DMS153 treated with DMSO at 0.1 percent for 48 hours (cell line): ENCODE data around the gene SLC27A1.
A peak's percentile ranks its signal among the peaks of the same experiment; 100 is the strongest.
"Not testable (repeated sequence)": the region's sequence is repeated elsewhere in the genome, so short reads cannot be mapped to it uniquely, and the experiment has no call there.

Experiments
- DNase-seq: peaks from one replicate; lab custom pipeline; 2025; ENCODE audit not compliant: unreplicated experiment; lab: John Stamatoyannopoulos, UW

SLC27A1 gene

DNA sequence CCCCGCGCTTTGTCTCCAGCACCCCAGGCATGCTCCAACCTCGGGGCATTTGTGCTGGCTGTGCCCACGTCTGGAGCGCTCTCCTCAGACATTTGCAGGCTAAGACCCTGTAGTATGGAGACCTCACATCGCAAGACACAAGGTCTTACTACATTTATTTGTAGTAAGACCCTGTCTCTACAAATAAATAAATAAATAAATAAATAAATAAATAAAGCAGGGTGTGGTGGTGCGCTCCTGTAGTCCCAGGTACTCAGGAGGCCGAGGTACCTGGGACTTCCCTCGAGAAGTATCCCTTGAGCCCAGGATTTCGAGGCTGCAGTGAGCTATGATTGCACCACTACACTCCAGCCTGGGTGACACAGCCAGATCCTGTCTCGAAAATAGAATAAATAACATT, 14.2 kb upstream of the SLC27A1 start:
- no peak for DNase-seq

DNA sequence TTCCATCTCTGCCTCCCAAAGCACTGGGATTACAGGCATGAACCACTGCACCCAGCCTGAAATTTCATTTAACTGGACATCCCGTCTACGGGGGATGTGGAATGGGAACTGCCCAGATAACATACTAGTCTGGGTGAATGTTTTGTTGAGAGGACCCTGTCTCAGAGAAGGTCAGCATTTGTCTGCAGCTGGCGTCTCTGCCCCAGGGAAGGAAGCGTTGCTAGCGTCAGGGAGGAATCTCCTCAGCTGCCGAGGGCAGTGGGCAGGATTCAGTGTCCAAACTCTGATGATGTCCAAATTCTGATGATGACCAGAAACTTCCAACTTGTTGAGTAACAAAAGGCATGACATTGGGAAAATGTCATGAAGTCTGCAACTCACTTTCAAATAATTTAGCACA, 12.7 kb upstream of the SLC27A1 start:
- DNase-seq = no peak

DNA sequence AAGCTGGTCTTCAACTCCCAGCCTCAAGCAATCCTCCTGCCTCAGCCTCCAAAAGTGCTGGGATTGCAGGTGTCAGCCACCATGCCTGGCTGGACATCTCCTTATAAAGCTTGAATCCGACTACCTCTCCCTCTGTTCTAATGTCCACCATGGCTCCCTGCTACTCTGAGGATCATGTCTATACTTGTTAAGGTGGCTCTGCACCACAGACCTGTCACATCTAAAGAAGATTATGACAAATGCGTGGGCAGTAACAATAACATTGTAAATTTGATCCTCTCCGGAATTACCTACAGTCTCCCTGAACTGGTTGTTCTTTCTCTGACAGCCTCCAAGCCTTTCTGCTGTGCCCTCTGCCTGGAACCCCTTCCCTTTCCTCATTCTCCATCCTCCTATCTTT, 11.4 kb upstream of the SLC27A1 start:
- no peak for DNase-seq

DNA sequence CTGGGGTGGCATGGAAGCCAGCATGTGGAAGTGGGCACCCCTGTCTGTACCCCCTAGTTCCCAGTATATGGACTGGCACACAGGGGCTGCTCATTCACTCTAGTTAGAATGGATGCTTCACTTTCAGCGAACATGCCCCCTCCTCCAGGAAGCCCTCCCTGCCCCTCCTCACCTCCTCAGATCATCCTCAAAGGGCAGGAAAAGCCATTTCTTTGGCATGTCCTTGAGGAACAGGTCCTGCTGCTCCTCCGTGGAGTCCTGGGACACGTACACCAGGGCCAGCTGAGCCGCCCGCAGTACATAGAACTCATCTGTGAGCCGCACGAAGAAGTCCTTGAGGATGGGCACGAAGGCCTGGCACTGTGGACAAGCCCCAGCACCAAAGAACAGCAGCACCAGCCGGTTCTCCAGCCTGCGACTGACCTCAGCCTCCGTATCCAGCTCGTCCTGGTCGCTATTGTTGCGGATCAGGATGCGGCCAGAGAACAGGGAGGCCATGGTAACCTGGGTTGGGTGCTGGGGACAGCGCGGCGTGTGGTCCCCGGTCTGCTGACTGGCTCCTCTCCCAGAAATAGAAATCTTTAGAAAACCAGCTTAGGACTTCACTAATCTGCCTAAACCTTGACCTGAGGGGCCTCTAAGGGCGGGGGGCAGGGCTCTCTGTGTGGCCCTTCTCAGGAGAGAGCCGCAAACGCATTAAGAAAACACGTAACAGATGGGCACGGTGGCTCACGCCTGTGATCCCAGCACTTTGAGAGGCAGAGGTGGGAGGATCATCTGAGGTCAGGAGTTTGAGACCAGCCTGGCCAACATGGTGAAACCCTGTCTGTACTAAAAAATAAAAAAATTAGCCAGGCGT, 9.7 kb upstream of the SLC27A1 start, which contains the start of gene NXNL1:
Gene NXNL1 (minus strand): TSS at position 555 of the 859 bp plus-strand sequence. CDS start 57 bp downstream, at position 498.
- no peak for DNase-seq

DNA sequence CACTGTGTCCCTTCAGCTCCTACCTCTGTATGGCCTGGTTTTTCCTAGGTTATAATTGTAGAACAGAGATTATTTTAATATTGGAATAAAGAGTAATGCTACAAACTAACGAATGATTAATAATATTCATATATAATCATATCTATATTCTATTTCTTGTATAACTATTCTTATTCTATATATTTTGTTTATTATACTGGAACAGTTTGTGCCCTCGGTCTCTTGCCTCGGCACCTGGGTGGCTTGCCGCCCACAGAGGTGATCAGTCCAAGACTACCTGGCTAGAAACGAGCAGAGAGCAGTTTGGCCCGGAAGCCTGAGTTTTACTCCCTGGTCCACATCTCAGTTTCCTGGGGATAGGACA, 3.9 kb upstream of the SLC27A1 start:
- DNase-seq = no peak

DNA sequence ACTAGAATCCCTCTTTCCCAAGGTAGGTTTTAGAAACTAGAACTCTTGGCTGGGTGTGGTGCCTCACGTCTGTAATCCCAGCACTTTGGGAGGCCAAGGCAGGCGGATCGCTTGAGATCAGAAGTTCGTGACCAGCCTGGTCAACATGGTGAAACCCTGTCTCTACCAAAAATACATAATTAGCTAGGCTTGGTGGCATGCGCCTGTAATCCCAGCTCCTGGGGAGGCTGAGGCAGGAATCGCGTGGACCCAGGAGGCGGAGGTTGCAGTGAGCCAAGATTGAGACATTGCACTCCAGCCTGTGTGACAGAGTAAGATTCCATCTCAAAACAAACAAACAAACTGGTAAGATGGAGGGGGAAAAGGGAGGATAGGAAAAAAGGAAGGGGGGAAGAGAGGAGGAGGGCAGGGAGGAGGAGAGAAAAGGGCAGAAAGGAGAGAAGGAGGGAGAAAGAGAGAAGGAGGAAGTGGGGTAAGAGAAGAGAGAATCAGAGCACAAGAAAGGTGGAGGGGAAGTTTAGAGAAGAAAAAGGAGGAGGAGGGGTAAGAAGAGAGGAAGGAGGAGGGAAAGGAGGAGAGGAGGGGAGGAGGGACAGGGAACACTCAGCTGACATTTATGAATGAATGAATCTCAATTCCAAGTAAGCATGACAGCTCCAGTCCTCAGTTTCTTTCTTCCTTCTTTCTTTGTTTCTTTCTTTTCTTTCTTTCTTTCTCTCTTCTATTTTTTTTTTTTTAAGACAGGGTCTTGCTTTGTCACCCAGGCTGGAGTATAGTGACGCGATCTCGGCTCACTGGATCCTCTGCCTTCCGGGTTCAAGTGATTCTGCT, 2.6 kb upstream of the SLC27A1 start:
- DNase-seq = no peak

DNA sequence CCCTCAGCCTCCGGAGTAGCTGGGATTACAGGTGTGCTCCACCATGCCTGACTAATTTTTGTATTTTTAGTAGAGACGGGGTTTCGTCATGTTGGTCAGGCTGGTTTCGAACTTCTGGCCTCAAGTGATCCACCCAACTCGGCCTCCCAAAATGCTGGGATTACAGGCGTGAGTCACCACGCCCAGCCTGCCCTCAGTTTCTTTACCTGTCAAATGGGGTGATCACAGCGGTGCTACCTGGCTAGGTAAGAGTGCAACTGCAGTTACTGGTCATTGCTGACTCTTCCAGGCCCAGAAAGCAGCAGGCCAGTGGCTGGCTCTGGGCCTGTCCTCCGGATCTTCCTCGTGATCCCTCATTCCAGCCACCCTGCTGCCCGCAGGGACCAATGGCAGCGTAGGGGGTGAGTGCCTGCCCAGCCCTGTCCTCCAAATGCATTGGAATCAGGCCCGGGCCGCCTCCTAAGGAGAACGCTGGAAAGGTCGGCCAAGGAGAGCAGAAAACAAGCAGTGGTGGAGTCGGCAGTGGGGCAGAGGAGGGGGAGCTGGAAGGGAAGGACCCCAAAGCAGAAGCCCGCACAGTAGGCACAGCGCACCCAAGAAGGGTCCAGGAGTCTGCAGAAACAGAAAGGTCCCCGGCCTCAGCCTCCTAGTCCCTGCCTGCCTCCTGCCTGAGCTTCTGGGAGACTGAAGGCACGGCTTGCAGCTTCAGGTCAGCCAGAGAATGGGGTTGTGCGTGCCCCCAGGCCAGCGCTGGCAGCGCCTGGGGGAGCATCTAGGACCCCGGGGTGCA, 1.8 kb upstream of the SLC27A1 start:
- no peak for DNase-seq

DNA sequence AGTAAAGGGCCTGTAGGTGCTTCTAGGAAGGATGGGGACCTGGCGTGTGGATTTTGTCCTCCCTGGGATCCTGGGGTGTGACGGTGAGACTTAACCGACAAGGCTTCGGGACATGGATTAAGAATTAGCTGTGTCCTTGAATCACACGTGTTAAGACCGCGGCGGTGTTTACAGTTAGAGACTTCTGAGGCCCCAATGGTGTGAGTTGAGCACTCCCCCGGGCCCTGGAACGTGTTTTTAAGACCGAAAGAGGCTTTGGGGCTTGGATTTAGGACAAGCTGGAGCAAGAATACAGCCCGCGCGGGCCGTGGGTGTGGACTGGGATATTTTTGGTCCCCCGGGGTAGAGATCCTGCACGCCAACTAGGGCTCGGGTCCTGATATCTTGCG, 1.2 kb upstream of the SLC27A1 start:
- no peak for DNase-seq

DNA sequence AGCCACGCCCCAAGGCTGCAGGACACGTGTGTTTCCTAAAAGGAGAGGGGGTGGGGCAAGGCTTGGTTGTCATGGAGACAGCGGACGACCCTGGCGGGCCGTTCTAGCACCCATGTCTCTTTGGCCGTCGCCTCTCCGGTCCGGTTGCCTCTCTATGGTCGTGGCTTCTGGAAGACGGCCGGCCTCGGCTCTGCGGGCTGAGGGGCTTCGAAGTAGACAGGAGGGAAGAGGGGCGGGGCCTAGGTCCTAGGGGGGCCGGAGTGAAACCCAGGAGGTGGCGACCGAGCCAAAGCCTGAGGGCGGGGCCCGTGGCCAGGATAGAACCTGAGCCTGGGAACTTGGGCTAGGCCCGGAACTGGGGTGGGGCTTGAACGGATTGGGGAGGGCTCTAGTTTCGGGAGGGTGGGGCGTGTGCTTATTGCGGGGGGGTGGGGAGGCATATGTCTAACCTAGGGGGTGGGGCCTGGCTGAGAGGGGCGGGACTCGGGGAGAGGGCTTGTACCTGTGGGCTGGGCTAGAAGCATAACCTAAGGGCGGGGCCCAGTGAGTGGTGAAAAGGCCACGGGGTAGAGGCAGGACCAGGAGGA, 750 bp upstream of the SLC27A1 start:
- peak; percentile 76 for DNase-seq

DNA sequence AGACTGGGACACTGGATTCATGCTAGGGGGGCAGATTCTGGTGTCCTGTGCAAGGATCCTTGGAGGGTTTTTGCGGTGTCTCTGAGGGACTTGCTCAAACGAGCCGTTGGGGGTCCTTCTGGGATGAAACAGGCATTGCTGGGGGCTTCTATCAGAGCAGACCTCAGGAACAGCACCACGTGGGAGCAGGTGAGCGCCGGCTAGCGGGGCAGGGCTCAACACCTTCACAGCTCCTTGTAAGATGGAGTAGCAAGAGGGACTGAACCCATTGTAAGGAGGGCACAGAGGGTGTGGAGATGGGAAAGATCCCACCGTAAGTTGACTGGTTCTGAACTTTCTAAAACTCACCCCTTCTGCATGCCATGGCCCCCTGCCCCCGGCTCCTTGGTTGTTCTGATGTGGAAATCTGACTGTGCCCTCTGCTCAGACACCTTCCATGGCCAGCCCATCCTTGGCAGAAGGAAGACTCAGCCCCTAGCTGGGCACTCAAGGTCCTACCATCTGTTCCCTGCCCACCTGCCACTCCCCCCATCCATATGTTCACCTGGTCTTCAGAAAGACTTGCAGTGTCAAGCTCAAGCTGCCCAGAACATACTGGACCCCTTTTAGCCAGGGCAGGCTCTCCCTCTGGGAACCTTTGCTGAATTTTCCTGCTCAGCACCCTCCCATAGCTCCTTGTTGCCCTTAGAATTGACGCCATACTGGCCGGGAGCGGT, 1.2 kb downstream of the SLC27A1 start:
- no peak for DNase-seq

DNA sequence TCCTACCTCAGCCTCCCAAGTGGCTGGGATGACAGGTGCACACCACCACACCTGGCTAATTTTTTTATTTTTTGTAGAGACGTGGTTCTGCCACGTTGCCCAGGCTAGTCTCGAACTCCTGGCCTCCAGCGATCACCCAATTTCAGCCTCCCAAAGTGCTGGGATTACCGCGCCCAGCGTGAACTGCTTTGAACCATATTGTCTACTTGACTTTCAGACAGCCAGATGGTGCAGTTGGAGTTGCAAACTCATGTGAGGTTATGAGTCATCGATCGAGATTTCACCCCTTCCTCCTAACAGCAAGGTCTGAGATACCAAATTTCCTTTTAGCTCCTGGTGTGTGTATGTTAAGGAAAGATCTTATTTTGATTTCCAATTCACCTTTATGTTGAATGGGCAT, 2.7 kb downstream of the SLC27A1 start:
- DNase-seq = no peak

DNA sequence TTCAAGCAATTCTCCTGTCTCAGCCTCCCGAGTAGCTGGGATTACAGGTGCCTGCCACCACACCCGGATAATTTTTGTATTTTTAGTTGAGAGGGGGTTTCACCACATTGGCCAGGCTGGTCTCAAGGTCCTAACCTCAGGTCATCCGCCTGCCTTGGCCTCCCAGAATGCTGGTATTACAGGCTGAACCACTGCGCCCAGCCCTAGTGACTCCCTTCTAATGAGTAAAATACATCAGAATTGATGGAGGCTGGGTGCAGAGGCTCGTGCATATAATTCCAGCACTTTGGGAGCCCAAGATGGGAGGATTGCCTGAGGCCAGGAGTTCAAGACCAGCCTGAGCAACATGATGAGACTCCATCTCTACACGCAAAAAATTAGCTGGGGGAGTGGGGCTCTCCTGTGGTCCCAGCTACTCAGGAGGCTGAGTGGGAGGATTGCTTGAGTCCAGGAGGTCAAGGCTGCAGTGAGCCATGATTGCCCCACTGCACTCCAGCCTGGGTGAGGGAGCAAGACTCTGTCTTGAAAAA, 4.8 kb downstream of the SLC27A1 start:
- not testable (repeated sequence) for DNase-seq

DNA sequence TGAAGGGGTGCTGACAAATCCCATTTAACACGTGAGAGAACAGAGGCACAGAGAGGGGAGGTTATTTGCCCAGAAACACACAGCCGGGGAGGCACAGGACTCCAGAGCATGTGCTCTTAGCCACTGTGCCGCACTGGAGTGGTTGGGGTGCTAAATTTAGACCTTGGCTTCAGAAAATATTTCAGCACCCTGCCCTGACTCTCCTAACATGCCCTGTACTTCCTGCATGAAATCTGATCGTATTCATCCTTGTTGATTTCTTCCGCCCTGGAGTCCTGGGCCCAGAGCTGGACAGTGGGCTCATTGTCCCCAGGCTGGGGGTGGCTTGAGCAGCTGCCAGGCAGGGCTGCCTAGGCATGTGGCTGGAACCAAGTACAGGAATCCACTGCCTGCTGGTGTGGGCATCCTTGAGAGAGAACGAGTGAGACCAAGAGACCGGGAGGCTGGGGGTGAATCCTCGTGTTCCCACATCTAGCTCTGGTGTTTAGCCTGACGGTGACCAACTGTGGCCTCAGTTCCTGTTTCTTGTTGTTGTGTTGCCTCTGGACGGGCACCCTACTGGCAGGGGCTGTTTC, 5.3 kb downstream of the SLC27A1 start:
- DNase-seq = no peak

DNA sequence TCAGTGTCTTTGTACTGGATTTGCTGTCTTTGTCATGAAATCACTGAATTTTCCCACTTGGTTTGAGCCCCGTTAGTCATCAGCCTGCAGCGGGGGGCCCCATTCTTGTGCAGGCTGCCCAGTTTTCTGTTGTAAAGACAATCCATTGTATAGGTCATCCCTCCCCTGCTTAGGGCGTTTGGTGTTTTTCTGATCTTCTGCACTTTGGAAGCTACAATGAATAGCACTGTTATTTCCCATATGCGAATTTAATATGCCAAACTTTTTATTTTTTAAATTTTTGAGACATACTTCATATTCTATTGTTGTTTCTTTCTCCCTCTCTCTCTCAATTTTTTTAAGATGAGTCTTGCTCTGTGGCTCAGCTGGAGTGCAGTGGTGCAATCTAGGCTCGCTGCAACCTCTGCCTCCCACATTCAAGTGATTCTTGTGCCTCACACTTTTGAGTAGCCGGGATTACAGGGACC, 9.0 kb downstream of the SLC27A1 start:
- DNase-seq = no peak

DNA sequence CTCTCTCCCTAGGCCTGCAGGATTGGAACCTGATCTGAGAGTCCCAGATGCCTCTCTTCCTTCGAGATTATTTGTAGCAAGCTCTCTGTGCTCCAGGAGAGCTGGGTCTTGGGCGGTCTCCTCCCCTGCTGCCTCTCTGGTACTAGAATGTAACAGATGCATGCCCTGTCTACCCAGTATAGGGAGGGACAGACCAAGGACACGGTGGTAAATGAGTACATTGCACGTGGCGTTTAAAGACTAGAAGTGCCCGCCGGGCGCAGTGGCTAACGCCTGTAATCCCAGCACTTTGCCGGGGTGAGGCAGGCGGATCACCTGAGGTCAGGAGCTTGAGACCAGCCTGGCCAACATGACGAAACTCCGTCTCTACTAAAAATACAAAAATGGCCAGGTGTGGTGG, 11.7 kb downstream of the SLC27A1 start:
- no peak for DNase-seq

DNA sequence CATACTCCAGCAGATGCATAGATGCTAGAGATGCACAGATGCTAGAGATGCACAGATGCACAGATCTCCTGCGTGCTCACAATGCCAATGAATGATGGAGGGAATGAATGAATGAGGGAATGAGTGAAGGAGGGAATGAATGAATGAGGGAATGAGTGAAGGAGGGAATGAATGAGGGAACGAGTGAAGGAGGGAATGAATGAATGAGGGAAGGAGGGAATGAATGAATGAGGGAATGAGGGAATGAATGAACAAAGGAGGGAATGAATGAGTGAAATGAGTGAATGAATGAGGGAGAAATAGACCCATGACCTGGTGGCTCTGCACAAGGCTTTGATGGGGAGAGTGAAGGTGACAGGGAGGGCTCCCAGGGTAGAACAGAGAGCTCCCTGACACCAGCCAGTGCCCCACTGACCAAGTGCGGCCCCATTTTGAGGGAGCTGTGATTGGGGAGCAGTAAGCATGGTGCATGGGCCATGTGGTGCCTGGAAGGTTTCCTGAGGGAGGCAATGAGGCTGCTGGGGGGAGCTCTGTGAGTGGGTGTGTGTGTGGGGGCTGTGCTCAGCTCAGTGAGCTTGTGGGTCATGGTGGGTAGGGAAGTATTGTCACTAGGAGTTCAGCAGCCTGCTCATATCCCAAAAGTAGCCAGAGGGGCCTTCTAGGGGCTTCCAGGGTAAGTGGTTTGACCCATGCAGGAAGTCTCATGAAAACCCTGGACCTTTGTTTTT, 12.7 kb downstream of the SLC27A1 start:
- no peak for DNase-seq

DNA sequence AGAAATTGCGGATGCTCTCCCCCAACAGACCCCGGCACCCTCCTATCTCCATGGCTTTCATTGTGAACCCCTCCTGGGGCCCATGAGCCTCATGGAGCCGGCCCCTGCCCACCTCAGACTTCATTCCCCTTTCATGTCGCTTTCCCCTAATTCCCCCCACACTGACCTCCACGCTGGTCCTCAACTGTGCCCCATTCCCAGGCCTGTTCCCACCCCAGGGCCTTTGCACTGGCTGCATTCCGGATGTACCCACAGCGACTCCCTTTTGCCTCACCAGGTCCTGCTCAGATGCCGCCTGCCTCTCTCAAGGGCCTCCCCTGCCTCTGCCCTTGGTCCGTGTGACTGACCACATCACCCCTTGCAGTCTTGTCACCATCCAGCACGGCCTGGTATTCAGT, 13.3 kb downstream of the SLC27A1 start:
- no peak for DNase-seq

DNA sequence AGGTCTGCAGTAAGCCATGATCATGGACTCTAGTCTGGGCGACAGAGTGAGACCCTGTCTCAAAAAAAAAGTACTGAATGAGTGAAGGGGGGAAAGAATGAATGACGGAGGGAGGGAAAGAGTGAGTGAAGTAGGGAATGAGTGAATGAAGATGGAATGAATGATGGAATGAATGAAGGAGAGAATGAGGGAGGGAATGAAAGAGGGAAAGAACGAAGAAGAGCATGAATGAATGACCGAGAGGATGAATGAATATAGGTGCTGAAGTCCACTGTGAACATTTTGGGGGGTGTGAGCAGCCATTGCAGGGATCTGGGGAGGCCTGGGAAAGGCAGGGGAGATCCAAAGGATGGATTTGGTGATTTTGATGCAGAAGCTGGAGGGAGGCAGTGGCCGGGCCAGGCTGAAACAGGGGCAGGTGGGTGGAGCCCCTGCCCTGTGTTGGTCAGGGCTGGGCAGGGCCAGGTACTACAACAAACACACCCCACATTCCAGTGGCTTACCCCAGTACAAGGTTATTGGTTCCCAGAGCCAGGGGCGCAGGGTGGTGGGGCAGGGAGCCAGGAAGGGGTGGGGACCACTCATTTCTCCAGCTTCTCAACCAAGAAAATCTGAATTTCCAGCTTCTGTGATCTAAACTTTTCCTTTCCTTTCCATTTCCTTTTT, 14.3 kb downstream of the SLC27A1 start:
- DNase-seq = no peak
